ENCODE data around the gene TRABD. TPM values are rescaled to one million over a fixed set of nuclear protein-coding genes. Genes with fewer than 3 reads are reported as not detected.

TRABD gene
- total RNA-seq, 4 donors from 2014 or later, result 39.3 to 55.1 (median 45.8) TPM

- H3K36me3 ChIP-seq, result peaks cover 11 to 67% (median 20%) of the 10 kb centered on the region in 3 donors
- no peaks in the 10 kb centered on the region for H3K9me3 ChIP-seq
- DNase-seq, result no peak
- H3K27me3 ChIP-seq, result no peaks in the 10 kb centered on the region
- intact Hi-C loops (cut with DNase I), result no loop called here
- TF ChIP-seq, protein P1, sequence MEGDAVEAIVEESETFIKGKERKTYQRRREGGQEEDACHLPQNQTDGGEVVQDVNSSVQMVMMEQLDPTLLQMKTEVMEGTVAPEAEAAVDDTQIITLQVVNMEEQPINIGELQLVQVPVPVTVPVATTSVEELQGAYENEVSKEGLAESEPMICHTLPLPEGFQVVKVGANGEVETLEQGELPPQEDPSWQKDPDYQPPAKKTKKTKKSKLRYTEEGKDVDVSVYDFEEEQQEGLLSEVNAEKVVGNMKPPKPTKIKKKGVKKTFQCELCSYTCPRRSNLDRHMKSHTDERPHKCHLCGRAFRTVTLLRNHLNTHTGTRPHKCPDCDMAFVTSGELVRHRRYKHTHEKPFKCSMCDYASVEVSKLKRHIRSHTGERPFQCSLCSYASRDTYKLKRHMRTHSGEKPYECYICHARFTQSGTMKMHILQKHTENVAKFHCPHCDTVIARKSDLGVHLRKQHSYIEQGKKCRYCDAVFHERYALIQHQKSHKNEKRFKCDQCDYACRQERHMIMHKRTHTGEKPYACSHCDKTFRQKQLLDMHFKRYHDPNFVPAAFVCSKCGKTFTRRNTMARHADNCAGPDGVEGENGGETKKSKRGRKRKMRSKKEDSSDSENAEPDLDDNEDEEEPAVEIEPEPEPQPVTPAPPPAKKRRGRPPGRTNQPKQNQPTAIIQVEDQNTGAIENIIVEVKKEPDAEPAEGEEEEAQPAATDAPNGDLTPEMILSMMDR (IDR thresholded peaks at IDR 0.05), result no peak
- no peak for TF ChIP-seq POLR2A (IDR thresholded peaks at IDR 0.05)
- H3K4me1 ChIP-seq, result peaks cover 15 to 30% (median 18%) of the 10 kb centered on the region in 3 donors
- no peak overlapping the region for H3K27ac ChIP-seq
- WGBS, 2 donors, result 60 to 65% methylated on average over 2 to 6 of the region's 16 CpGs
- no peak overlapping the region for H3K4me3 ChIP-seq
Measured at GRCh38 chr22:50198624-50199017, 12.9 kb downstream of the TRABD start.

- H3K4me1 ChIP-seq, result peaks cover 15 to 30% (median 18%) of the 10 kb centered on the region in 3 donors
- H3K9me3 ChIP-seq, result no peaks in the 10 kb centered on the region
- H3K27ac ChIP-seq, result no peak overlapping the region
- peak overlapping the region in 1 of 4 donors; percentile 75 for H3K4me3 ChIP-seq
- WGBS, 2 donors, result 57% methylated on average over 2 of the region's 18 CpGs; no CpG with 5 or more reads in 1 of the 2 donors
- intact Hi-C loops (cut with DNase I), result no loop called here
- no peak for DNase-seq
- TF ChIP-seq, protein P1 (IDR thresholded peaks at IDR 0.05), result no peak
- TF ChIP-seq POLR2A (IDR thresholded peaks at IDR 0.05), result no peak
- peaks cover 7 to 67% (median 17%) of the 10 kb centered on the region in 3 donors for H3K36me3 ChIP-seq
- H3K27me3 ChIP-seq, result no peaks in the 10 kb centered on the region
Measured at GRCh38 chr22:50199251-50199721, 13.6 kb downstream of the TRABD start.

GRCh38 chr22:50199829-50200460, 14.2 kb downstream of the TRABD start:
- DNase-seq, result no peak
- Histone ChIP-seq H3K4me3 (peak overlapping the region; percentile 63 to 92 (median 73)), H3K27ac (peak overlapping the region; percentile 72 to 93 (median 88)), H3K4me1 (peaks cover 15 to 33% (median 18%) of the 10 kb centered on the region in 3 donors), H3K36me3 (peaks cover 7 to 67% (median 10%) of the 10 kb centered on the region in 3 donors), H3K9me3 (no peaks in the 10 kb centered on the region), H3K27me3 (no peaks in the 10 kb centered on the region)
- intact Hi-C loops (cut with DNase I), result no loop called here
- TF ChIP-seq, protein P1 (IDR thresholded peaks at IDR 0.05), result no peak
- no peak for TF ChIP-seq POLR2A (IDR thresholded peaks at IDR 0.05)
- WGBS, 2 donors, result 14 to 47% methylated on average over 3 to 7 of the region's 34 CpGs

- intact Hi-C loops (cut with DNase I), result no loop called here
- H3K4me3 ChIP-seq, result peak within 1 kb of the TSS; percentile 63 to 92 (median 73)
- TF ChIP-seq, protein P1 (IDR thresholded peaks at IDR 0.05), result peak in 1 of 6 experiments; percentile 8
- peak in 3 of 4 donors; percentile 48 to 93 (median 86) for TF ChIP-seq POLR2A (IDR thresholded peaks at IDR 0.05)
- peak within 1 kb of the TSS; percentile 72 to 93 (median 88) for H3K27ac ChIP-seq
- H3K9me3 ChIP-seq, result no peaks in the 10 kb centered on the region
- no peaks in the 10 kb centered on the region for H3K27me3 ChIP-seq
- H3K4me1 ChIP-seq, result peaks cover 15 to 40% (median 18%) of the 10 kb centered on the region in 3 donors
- H3K36me3 ChIP-seq, result peaks cover 7 to 63% (median 8%) of the 10 kb centered on the region in 3 donors
- DNase-seq, result peak; percentile 67
- WGBS, 2 donors, result no CpG with 5 or more reads among the region's 105 CpGs
Measured at GRCh38 chr22:50200461-50201190, 14.9 kb downstream of the TRABD start, which contains the start of gene SELENOO. Gene SELENOO, plus strand, starts transcription at chr22:50201011. Its CDS starts 26 bp downstream, at chr22:50201037.

All from esophagus squamous epithelium (tissue), 5 donors.